DOHH2 (cell line): ENCODE data around the gene CD52.

Experiments used
- EZH2phosphoT487 ChIP-seq: fragments of 200-600 bp; sonication (generic); IDR thresholded peaks from 2 replicates; pipeline ENCODE4 v1.6.1; 2017; ENCODE audit warnings: borderline replicate concordance, mild to moderate bottlenecking, antibody characterized with exemption, low read length, moderate library complexity, mixed read lengths
- TF ChIP-seq, protein P1 (sequence below): fragments of 200-600 bp; sonication (generic); IDR thresholded peaks from one replicate; pipeline ENCODE4 v1.5.1; 2014; ENCODE audit warnings: antibody characterized with exemption, mild to moderate bottlenecking, low read depth, low read length; ENCODE audit not compliant: poor library complexity, severe bottlenecking

DNA sequence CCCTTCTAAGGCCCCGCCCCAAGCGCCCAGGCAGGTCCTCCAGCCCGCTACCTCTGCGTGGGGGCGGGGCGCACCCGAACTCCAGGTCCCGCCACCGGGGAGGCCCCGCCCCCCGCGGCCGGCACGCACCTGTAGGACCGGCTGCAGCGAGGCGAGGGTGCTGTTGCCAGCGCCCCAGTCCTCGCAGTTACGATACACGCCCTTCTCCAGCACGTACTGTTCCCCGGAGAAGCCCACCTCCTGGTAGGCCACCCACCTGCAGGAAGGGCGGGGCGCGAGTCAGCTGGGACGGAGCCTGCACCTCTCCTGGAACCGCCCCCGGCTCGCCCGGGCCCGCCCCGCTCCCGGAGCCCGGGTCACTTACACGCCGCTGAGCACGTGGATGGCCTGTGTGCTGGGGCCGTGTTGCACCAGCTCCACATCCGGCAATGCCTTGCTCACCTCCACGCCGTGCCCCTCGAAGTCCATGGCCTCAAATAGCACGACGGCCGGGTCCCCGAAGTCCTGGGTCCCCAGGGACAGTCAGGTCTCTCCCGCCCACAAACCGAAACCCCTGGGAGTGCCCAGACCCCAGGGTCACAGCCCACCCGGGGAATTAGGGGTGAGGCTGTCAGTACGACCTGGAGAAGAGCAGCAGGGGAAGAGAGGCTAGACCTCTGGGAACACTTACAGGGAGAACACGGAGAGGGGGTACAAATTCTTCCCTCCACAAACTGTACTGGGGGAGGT is 18.9 kb downstream of the CD52 start:
- TF ChIP-seq, protein P1, sequence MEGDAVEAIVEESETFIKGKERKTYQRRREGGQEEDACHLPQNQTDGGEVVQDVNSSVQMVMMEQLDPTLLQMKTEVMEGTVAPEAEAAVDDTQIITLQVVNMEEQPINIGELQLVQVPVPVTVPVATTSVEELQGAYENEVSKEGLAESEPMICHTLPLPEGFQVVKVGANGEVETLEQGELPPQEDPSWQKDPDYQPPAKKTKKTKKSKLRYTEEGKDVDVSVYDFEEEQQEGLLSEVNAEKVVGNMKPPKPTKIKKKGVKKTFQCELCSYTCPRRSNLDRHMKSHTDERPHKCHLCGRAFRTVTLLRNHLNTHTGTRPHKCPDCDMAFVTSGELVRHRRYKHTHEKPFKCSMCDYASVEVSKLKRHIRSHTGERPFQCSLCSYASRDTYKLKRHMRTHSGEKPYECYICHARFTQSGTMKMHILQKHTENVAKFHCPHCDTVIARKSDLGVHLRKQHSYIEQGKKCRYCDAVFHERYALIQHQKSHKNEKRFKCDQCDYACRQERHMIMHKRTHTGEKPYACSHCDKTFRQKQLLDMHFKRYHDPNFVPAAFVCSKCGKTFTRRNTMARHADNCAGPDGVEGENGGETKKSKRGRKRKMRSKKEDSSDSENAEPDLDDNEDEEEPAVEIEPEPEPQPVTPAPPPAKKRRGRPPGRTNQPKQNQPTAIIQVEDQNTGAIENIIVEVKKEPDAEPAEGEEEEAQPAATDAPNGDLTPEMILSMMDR = no peak
- no peak for TF ChIP-seq EZH2phosphoT487
